Measurements from ENCODE around the gene GAD2.

The GAD2 gene

DNA sequence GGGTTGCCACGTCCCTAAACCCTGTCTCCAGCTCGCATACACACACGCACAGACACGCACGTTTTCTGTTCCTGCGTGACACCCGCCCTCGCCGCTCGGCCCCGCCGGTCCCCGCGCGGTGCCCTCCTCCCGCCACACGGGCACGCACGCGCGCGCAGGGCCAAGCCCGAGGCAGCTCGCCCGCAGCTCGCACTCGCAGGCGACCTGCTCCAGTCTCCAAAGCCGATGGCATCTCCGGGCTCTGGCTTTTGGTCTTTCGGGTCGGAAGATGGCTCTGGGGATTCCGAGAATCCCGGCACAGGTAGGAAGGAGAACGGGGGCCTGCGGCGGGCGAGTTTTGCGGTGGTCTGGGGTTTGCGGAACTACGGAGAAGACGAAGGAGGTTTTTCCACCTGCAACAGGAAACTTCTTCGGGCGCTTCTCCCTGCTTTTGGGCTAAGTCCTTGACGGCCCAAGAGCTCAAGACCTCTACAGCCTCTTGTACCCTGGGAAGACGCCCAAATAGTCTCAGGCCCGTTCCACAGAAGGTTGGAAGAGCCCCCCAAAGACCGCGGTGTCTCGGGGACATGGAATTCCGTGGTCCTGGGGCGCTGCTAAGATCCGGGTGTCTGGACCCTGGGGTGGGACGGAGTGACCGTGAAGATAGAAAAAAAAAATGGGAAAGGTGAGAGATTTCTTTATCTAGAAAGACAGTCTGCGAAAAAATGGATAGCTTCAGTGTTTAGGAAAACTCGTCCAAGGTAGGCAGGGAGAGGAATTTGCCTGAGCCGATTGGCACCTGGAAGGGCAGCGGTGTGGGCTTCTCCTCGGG, at the start of gene GAD2:
GAD2 (plus strand) TSS at position 190 of the 811 bp plus-strand sequence; CDS start at position 226, 36 bp downstream.
- peaks cover 100% of the 10 kb centered on the region for H3K27me3 ChIP-seq (ENCODE audit: control insufficient read depth, insufficient read depth, low read length)
- no peak within 1 kb of the TSS for H3K9ac ChIP-seq (ENCODE audit: low read length)
- H3K36me3 ChIP-seq (ENCODE audit: control insufficient read depth, low read depth, low read length): no peaks in the 10 kb centered on the region
- H3K4me1 ChIP-seq (ENCODE audit: control insufficient read depth, low read depth, low read length): peaks cover 38% of the 10 kb centered on the region
- peak within 1 kb of the TSS; percentile 60 for H3K4me3 ChIP-seq (ENCODE audit: low read length)
- no peak within 1 kb of the TSS for H3K27ac ChIP-seq (ENCODE audit: low read length)
- no peaks in the 10 kb centered on the region for H3K9me3 ChIP-seq (ENCODE audit: control insufficient read depth, low read depth, low read length)

DNA sequence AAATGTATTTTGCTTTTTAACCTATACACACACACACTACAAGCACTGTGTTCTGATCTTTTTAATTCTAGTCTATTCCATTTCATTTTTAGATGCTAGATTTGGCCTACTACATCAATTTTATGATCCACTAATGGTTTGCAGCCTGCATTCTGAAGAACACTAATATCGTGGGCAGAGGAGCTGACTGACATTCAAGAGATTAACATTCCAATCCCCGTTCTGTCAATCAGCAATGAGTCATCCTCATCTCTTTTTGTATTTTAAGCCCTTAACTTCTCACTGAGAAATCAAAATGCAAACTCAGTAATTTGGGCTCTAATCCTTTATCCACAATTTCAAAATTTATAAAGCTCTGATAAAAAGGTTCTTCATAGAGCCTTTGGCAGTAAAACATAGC, 47.1 kb upstream of the GAD2 start:
- Histone ChIP-seq H3K9ac (ENCODE audit: low read length) (no peak overlapping the region), H3K4me3 (ENCODE audit: low read length) (no peak overlapping the region), H3K27ac (ENCODE audit: low read length) (no peak overlapping the region), H3K4me1 (ENCODE audit: control insufficient read depth, low read depth, low read length) (peaks cover 37% of the 10 kb centered on the region), H3K27me3 (ENCODE audit: control insufficient read depth, insufficient read depth, low read length) (no peaks in the 10 kb centered on the region), H3K36me3 (ENCODE audit: control insufficient read depth, low read depth, low read length) (no peaks in the 10 kb centered on the region), H3K9me3 (ENCODE audit: control insufficient read depth, low read depth, low read length) (no peaks in the 10 kb centered on the region)

DNA sequence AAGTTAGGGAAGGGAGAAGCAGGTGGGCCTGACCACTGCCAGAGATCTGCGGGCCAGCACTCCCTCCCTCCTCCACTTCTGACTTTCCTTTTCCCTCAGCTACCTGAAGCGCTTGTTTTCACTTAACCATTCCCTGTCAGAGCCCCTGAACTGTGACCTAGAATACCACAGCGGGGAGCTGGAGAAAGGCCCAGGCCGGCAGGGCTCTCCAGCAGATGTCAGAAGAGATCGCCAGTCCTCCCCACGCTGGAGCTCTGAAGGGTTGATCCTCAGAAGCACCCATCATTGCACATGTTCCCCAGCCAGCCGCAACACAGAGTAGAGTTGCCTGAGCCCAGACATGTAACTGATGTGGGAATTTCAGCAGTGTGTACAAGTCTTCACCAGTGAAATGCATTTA, 44.4 kb upstream of the GAD2 start:
- peaks cover 32% of the 10 kb centered on the region for H3K4me1 ChIP-seq (ENCODE audit: control insufficient read depth, low read depth, low read length)
- no peak overlapping the region for H3K27ac ChIP-seq (ENCODE audit: low read length)
- H3K4me3 ChIP-seq (ENCODE audit: low read length): no peak overlapping the region
- H3K27me3 ChIP-seq (ENCODE audit: control insufficient read depth, insufficient read depth, low read length): no peaks in the 10 kb centered on the region
- no peaks in the 10 kb centered on the region for H3K36me3 ChIP-seq (ENCODE audit: control insufficient read depth, low read depth, low read length)
- H3K9me3 ChIP-seq (ENCODE audit: control insufficient read depth, low read depth, low read length): no peaks in the 10 kb centered on the region
- no peak overlapping the region for H3K9ac ChIP-seq (ENCODE audit: low read length)

DNA sequence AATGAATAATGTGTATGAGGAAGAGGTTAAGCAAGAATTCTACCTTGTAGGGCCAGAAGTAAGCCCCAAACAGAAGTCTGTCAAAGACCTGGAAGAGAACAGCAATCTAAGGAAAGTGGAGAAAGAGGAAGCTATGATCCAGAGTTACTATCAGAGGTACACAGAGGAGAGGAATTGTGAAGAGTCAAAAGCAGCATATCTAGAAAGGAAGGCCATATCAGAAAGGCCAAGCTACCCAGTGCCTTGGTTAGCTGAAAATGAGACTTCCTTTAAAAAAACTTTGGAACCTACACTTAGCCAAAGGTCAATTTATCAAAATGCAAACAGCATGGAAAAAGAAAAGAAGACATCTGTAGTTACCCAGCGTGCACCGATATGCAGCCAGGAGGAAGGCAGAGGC, 42.7 kb upstream of the GAD2 start:
- Histone ChIP-seq H3K27me3 (ENCODE audit: control insufficient read depth, insufficient read depth, low read length) (no peaks in the 10 kb centered on the region), H3K9ac (ENCODE audit: low read length) (no peak overlapping the region), H3K9me3 (ENCODE audit: control insufficient read depth, low read depth, low read length) (no peaks in the 10 kb centered on the region), H3K4me3 (ENCODE audit: low read length) (no peak overlapping the region), H3K27ac (ENCODE audit: low read length) (no peak overlapping the region), H3K36me3 (ENCODE audit: control insufficient read depth, low read depth, low read length) (no peaks in the 10 kb centered on the region), H3K4me1 (ENCODE audit: control insufficient read depth, low read depth, low read length) (peaks cover 32% of the 10 kb centered on the region)

DNA sequence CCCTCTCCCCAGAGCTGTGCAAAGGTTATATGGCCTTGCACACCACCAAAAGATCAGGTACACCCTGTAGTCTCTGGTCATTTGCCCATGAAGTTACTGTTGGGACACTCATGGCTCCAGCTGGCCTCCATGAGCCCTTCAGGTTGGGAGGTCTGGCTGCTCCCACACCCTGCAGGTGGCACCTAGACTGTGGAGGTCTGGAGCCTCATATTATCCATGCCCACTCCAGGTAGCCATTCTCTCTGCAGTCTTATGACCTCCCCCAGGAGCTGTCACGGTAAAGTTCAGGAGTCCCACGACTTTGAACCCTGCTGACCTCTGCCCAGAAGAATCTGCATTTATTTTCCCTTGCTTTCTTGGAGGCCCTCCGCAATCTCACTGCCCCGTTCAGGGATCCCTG, 39.2 kb upstream of the GAD2 start:
- Histone ChIP-seq H3K27me3 (ENCODE audit: control insufficient read depth, insufficient read depth, low read length) (no peaks in the 10 kb centered on the region), H3K9me3 (ENCODE audit: control insufficient read depth, low read depth, low read length) (no peaks in the 10 kb centered on the region), H3K4me3 (ENCODE audit: low read length) (no peak overlapping the region), H3K27ac (ENCODE audit: low read length) (no peak overlapping the region), H3K36me3 (ENCODE audit: control insufficient read depth, low read depth, low read length) (no peaks in the 10 kb centered on the region), H3K4me1 (ENCODE audit: control insufficient read depth, low read depth, low read length) (peaks cover 6% of the 10 kb centered on the region), H3K9ac (ENCODE audit: low read length) (no peak overlapping the region)

DNA sequence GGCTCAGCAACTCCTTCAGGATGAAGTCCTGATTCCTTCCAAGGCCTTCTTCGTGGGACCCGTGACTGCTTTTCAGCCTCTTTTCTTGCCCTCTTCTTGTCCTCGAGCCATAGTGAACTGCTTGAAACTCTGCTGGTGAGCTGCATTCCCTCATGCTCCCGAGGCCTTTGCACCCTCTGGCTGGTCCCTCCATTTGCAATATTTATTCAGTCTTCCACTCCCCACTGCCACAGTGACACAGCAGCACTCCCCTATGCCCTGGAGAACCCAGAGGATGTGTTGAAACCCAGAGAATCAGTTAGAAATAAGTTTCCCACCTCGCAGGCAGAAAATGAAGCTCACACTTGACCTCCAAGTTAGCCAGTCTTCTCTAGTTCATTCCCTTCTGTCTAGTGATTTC, 22.3 kb upstream of the GAD2 start:
- Histone ChIP-seq H3K27me3 (ENCODE audit: control insufficient read depth, insufficient read depth, low read length) (no peaks in the 10 kb centered on the region), H3K4me1 (ENCODE audit: control insufficient read depth, low read depth, low read length) (peaks cover 3% of the 10 kb centered on the region), H3K27ac (ENCODE audit: low read length) (no peak overlapping the region), H3K9me3 (ENCODE audit: control insufficient read depth, low read depth, low read length) (no peaks in the 10 kb centered on the region), H3K4me3 (ENCODE audit: low read length) (no peak overlapping the region), H3K9ac (ENCODE audit: low read length) (no peak overlapping the region), H3K36me3 (ENCODE audit: control insufficient read depth, low read depth, low read length) (no peaks in the 10 kb centered on the region)

DNA sequence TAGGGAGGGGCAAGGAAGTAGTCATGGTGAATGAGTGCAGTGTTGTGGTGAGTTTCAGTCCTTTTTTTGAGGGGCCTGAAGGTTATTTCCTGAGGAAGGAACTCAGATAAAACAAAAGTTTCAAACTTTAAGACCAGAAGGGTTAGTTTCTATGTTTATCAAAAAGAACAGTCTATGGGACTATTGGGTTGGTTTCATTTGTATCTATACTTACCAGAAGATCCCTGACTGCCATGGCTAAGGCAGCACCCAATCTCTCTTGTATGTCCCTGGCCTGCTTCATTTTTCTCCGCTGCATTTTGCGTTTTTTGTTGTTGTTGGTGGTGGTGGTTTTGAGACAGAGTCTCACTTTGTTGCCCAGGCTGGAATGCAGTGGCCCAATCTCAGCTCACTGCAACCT, 19.3 kb upstream of the GAD2 start:
- Histone ChIP-seq H3K27me3 (ENCODE audit: control insufficient read depth, insufficient read depth, low read length) (no peaks in the 10 kb centered on the region), H3K4me1 (ENCODE audit: control insufficient read depth, low read depth, low read length) (peaks cover 6% of the 10 kb centered on the region), H3K9ac (ENCODE audit: low read length) (no peak overlapping the region), H3K27ac (ENCODE audit: low read length) (no peak overlapping the region), H3K9me3 (ENCODE audit: control insufficient read depth, low read depth, low read length) (no peaks in the 10 kb centered on the region), H3K4me3 (ENCODE audit: low read length) (no peak overlapping the region), H3K36me3 (ENCODE audit: control insufficient read depth, low read depth, low read length) (no peaks in the 10 kb centered on the region)

DNA sequence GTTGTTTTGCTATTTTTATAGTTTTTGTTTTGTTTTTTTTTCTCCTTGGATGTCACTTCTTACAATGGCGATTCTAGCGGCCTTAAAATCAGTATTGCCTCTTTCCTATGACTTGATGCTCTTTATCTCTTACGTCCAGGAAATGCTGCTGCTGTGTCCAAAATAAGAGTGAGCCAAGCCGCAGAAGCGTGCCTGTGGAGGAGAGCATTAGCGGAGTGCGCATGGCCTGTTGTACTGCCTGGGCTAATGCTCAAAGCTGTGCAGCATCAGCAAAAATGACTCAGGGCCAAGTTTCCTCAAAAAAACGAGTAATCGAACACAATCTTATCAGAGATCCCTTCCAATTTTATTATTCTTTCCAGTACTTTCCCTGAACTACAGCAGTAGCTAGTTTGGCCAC, 18.5 kb upstream of the GAD2 start:
- H3K36me3 ChIP-seq (ENCODE audit: control insufficient read depth, low read depth, low read length): no peaks in the 10 kb centered on the region
- H3K9me3 ChIP-seq (ENCODE audit: control insufficient read depth, low read depth, low read length): no peaks in the 10 kb centered on the region
- H3K4me1 ChIP-seq (ENCODE audit: control insufficient read depth, low read depth, low read length): peaks cover 6% of the 10 kb centered on the region
- no peak overlapping the region for H3K9ac ChIP-seq (ENCODE audit: low read length)
- H3K4me3 ChIP-seq (ENCODE audit: low read length): no peak overlapping the region
- no peaks in the 10 kb centered on the region for H3K27me3 ChIP-seq (ENCODE audit: control insufficient read depth, insufficient read depth, low read length)
- H3K27ac ChIP-seq (ENCODE audit: low read length): no peak overlapping the region

DNA sequence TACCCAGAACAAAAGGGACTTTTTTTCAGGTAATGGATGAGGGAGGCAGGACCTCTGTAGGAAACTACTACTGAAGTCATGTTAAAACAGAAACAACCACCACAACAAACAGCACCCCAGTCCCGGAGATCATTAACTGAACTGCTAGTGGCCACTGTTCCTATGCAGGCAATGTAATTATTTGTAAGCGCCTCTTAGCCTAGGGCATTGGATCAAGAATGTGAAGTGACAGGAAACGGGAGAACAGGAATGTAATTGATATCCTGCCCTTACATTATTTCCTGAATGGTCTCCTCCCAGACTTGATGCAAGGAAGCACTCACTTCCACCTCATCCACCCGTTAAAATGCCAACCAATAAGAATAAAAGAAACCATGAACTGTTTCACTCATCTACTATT, 16.7 kb upstream of the GAD2 start:
- H3K4me3 ChIP-seq (ENCODE audit: low read length): no peak overlapping the region
- H3K27me3 ChIP-seq (ENCODE audit: control insufficient read depth, insufficient read depth, low read length): no peaks in the 10 kb centered on the region
- no peaks in the 10 kb centered on the region for H3K9me3 ChIP-seq (ENCODE audit: control insufficient read depth, low read depth, low read length)
- no peaks in the 10 kb centered on the region for H3K36me3 ChIP-seq (ENCODE audit: control insufficient read depth, low read depth, low read length)
- no peak overlapping the region for H3K27ac ChIP-seq (ENCODE audit: low read length)
- H3K4me1 ChIP-seq (ENCODE audit: control insufficient read depth, low read depth, low read length): peaks cover 6% of the 10 kb centered on the region
- no peak overlapping the region for H3K9ac ChIP-seq (ENCODE audit: low read length)

DNA sequence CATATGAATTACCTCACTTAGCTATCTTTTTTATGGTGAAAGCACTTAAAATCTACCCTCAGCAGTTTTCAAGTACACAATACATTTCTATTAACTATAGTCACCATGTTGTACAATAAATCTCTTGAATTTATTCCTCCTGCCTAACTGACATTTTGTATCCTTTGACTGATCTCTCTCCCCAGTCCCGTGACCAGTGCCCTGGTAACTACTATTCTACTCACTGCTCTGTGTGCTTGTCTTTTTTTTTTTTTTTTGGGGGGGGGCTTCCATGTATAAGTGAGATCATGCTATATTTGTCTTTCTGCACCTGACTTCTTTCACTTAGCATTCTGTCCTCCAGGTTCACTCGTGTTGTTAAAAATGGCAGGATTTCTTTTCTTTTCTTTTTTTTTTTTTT, 11.4 kb upstream of the GAD2 start:
- Histone ChIP-seq H3K27me3 (ENCODE audit: control insufficient read depth, insufficient read depth, low read length) (peaks cover 15% of the 10 kb centered on the region), H3K9me3 (ENCODE audit: control insufficient read depth, low read depth, low read length) (no peaks in the 10 kb centered on the region), H3K4me1 (ENCODE audit: control insufficient read depth, low read depth, low read length) (no peaks in the 10 kb centered on the region), H3K27ac (ENCODE audit: low read length) (no peak overlapping the region), H3K9ac (ENCODE audit: low read length) (no peak overlapping the region), H3K36me3 (ENCODE audit: control insufficient read depth, low read depth, low read length) (no peaks in the 10 kb centered on the region), H3K4me3 (ENCODE audit: low read length) (no peak overlapping the region)

DNA sequence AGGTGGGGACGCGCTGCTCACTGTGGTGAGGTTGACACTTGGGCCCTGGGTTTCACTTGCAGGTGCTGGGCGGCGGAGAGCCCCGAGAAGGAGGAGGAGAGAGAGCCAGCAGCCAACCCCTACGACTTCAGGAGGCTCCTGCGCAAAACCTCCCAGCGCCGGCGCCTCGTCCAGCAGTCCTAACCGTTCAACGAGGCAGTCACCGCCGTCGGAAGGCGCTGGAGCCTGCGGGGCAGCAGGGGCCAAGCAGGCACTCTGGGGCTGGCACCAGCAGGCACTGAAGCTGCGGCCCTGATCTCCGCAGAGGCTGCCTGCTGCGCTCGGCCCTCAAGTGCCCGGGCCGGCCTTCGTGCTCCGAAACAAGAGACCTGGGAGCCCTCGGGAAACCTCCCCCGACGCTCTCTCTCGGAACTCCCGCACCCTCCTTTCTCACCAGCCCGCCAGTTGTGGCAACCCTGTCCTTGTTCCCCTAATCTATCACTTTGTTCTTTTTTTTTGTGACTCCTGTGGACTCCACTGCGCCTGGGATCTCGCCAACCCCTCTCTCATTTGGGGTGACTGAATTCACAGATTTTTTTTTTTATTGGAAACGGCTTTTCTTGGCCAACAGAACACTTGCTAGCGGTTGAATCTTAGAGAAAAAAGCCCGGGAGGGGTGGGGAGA, 4.7 kb upstream of the GAD2 start:
- H3K27ac ChIP-seq (ENCODE audit: low read length): no peak overlapping the region
- H3K27me3 ChIP-seq (ENCODE audit: control insufficient read depth, insufficient read depth, low read length): peaks cover 82% of the 10 kb centered on the region
- H3K36me3 ChIP-seq (ENCODE audit: control insufficient read depth, low read depth, low read length): no peaks in the 10 kb centered on the region
- H3K4me3 ChIP-seq (ENCODE audit: low read length): peak overlapping the region; percentile 35
- H3K9me3 ChIP-seq (ENCODE audit: control insufficient read depth, low read depth, low read length): no peaks in the 10 kb centered on the region
- H3K9ac ChIP-seq (ENCODE audit: low read length): no peak overlapping the region
- peaks cover 31% of the 10 kb centered on the region for H3K4me1 ChIP-seq (ENCODE audit: control insufficient read depth, low read depth, low read length)

DNA sequence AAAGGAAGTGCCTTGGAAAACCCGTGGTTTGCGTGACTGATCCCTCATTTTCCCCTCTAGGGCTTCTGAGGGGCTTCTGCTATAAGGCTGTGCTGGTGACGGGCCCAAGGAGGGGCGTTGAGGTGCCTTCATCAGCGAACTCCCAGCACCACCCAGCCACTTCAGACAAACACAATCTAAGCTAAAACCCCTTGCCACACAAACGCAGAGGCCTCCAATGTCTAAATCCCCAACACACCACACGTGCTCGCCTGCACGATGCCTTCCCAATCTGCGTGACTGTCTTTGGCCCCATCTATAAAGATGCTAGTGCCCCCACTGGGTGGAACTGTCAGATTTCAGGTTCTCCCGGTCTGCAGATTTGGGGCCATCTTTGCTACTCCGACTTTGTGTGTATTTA, 4.1 kb upstream of the GAD2 start:
- H3K36me3 ChIP-seq (ENCODE audit: control insufficient read depth, low read depth, low read length): no peaks in the 10 kb centered on the region
- H3K27ac ChIP-seq (ENCODE audit: low read length): no peak overlapping the region
- peaks cover 34% of the 10 kb centered on the region for H3K4me1 ChIP-seq (ENCODE audit: control insufficient read depth, low read depth, low read length)
- H3K4me3 ChIP-seq (ENCODE audit: low read length): peak overlapping the region; percentile 35
- peaks cover 88% of the 10 kb centered on the region for H3K27me3 ChIP-seq (ENCODE audit: control insufficient read depth, insufficient read depth, low read length)
- H3K9ac ChIP-seq (ENCODE audit: low read length): no peak overlapping the region
- no peaks in the 10 kb centered on the region for H3K9me3 ChIP-seq (ENCODE audit: control insufficient read depth, low read depth, low read length)

All from iPS-18a (cell line).